ENCODE results near the gene ZFHX3. TPM values are rescaled to one million over a fixed set of nuclear protein-coding genes. Genes with fewer than 3 reads are reported as not detected.

Gene ZFHX3
- total and polyA plus RNA-seq, 2 of the 8 experiments (the other 6 are each of a cell fraction or from before 2014, with no cell fraction given), result 0.08 to 0.99 TPM

GRCh38 chr16:73017321-73017720, 30.6 kb downstream of the ZFHX3 start:
- H3K27ac ChIP-seq (ENCODE audit: low read depth, low read length), result no peak overlapping the region
- no peak overlapping the region for H2BK5ac ChIP-seq (ENCODE audit: low read depth, low read length)
- no peaks in the 10 kb centered on the region for H3K9me3 ChIP-seq (ENCODE audit: insufficient read depth in 2 of 2, low read depth in 1 of 2, low read length in 1 of 2)
- WGBS, 2 experiments (ENCODE audit: extremely low coverage in 1 of 2, insufficient coverage in 1 of 2, insufficient read length in 1 of 2, insufficient replicate concordance in 2 of 2, low coverage in 1 of 2, low lambda C conversion rate in 2 of 2, missing lambda C conversion rate in 1 of 2), result 83% methylated on average over 5 of the region's 5 CpGs; no CpG with 5 or more reads in 1 of the 2 experiments
- POLR2A ChIA-PET (ENCODE audit: partially characterized antibody), result no interaction called here
- no peak overlapping the region for H3K4me2 ChIP-seq (ENCODE audit: insufficient read depth in 1 of 2, low read depth in 2 of 2, low read length in 2 of 2)
- H3K23ac ChIP-seq (ENCODE audit: insufficient read length), result no peak overlapping the region
- H3K27me3 ChIP-seq (replicated peaks in 1 of 4; ENCODE audit: control insufficient read depth in 3 of 4, extremely low read depth in 1 of 4, insufficient read depth in 3 of 4, low read length in 3 of 4), result peaks cover 0 to 7% (median 2%) of the 10 kb centered on the region in 4 experiments; a peak in 2 of 7 replicates
- no peak overlapping the region for H3K4ac ChIP-seq (replicated peaks; ENCODE audit: insufficient read length, low read depth, low read length)
- H2AFZ ChIP-seq (ENCODE audit: low read length), result no peak overlapping the region
- CTCF ChIA-PET (ENCODE audit: partially characterized antibody), result interaction anchor here (1.4 to 1.5 kb wide), 2 partner anchors 22 to 514 kb away, joined by 3 to 7 read pairs; no protein-coding TSS in a partner anchor
- H3K79me2 ChIP-seq (ENCODE audit: control insufficient read depth in 1 of 2, insufficient read depth in 2 of 2, low read length in 2 of 2), result no peaks in the 10 kb centered on the region
- no peak overlapping the region for H4K91ac ChIP-seq (replicated peaks; ENCODE audit: insufficient read length, low read length)
- H3K4me1 ChIP-seq (replicated peaks in 1 of 4; ENCODE audit: control insufficient read depth in 3 of 4, insufficient read depth in 4 of 4, low read length in 3 of 4), result no peaks in the 10 kb centered on the region; a peak in 1 of 7 replicates
- no peaks in the 10 kb centered on the region for H3K79me1 ChIP-seq (ENCODE audit: low read depth, low read length)
- H2BK120ac ChIP-seq (replicated peaks; ENCODE audit: low read depth, low read length), result no peak overlapping the region
- H2BK15ac ChIP-seq (ENCODE audit: low read length), result no peak overlapping the region
- H3K4me3 ChIP-seq (ENCODE audit: extremely low read depth in 1 of 4, insufficient read depth in 2 of 4, low read depth in 3 of 4, low read length in 4 of 4), result no peak overlapping the region
- no peak overlapping the region for H3K14ac ChIP-seq (ENCODE audit: insufficient read length)
- no peak overlapping the region for H2BK12ac ChIP-seq (ENCODE audit: low read depth, low read length)
- H2AK5ac ChIP-seq (ENCODE audit: low read depth, low read length), result no peak overlapping the region
- H4K8ac ChIP-seq (ENCODE audit: extremely low read depth, insufficient read depth, low read length), result no peak overlapping the region
- H3K9ac ChIP-seq (replicated peaks in 1 of 4; ENCODE audit: extremely low read depth in 1 of 4, low read depth in 3 of 4, low read length in 3 of 4), result no peak overlapping the region
- DNase-seq (ENCODE audit: low read depth in 1 of 2, low spot score in 2 of 2) (no peak), FAIRE-seq (no peak)
- no peaks in the 10 kb centered on the region for H4K20me1 ChIP-seq (replicated peaks in 1 of 2; ENCODE audit: control insufficient read depth in 1 of 2, insufficient read depth in 2 of 2, low read length in 2 of 2)
- no peak overlapping the region for H4K5ac ChIP-seq (ENCODE audit: insufficient read length, low read depth, low read length)
- H3K23me2 ChIP-seq (ENCODE audit: low read depth, low read length), result no peaks in the 10 kb centered on the region
- H2BK20ac ChIP-seq (ENCODE audit: low read length), result no peak overlapping the region
- H3K56ac ChIP-seq (replicated peaks; ENCODE audit: insufficient read length, low read depth, low read length), result no peak overlapping the region
- no peak overlapping the region for H3K18ac ChIP-seq (ENCODE audit: extremely low read depth, low read length)
- no peaks in the 10 kb centered on the region for H3K36me3 ChIP-seq (ENCODE audit: control insufficient read depth in 2 of 4, insufficient read depth in 4 of 4, low read length in 3 of 4)
- TF ChIP-seq RXRA (IDR thresholded peaks at IDR 0.05; ENCODE audit: insufficient read depth, low read depth, low read length) (no peak), NANOG (IDR thresholded peaks at IDR 0.05; ENCODE audit: insufficient read depth, low read depth, low read length, poor library complexity, severe bottlenecking) (no peak)
